Epithelial cell of prostate (primary cell): ENCODE data around the gene DMD.
"Not testable (repeated sequence)": the region's sequence is repeated elsewhere in the genome, so short reads cannot be mapped to it uniquely, and the experiment has no call there.

Experiments
- DNase-seq: peaks from one replicate; pipeline ENCODE4 v3.0.0-alpha.2; 2011; ENCODE audit warnings: low read depth, low spot score
- H3K27ac ChIP-seq: fragments of 450-650 bp; 2 replicates; pipeline ENCODE4 v1.5.1; 2017; ENCODE audit warnings: mild to moderate bottlenecking

Gene DMD

DNA sequence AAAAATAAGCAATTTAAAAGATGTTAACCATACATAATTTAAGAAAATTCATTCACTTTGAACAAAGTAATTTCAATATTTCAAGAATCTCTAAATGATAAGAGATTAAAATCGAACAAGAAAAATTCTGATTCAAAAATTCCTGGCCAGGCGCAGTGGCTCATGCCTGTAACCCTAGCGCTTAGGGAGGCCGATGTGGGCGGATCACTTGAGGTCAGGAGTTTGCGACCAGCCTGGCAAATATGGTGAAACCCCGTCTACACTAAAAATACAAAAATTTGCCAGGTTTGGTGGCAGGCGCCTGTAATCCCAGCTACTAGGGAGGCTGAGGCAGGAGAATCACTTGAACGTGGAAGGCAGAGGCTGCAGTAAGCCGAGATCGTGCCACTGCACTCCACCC lies 1279.0 kb downstream of the DMD start:
- not testable (repeated sequence) for DNase-seq, H3K27ac ChIP-seq

DNA sequence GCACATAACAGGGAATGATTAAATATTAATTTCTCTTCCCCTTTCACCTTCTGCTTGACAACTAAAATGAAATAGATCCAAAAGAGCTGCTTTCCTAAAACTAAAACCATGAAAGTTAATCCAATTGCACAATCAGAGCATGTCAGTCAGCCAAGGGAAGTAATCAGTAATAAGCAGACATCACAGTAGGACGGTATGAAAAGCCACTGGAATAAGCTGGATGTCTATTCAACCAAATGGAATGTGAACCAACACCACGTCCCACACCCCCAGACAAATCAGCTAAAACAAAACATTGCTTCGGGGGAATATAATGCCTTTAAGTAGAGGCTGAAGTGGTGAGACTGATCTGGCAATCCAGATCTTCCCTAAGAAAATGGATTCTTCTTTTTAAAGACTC lies 1280.1 kb downstream of the DMD start:
- no peak overlapping the region for H3K27ac ChIP-seq
- no peak for DNase-seq

DNA sequence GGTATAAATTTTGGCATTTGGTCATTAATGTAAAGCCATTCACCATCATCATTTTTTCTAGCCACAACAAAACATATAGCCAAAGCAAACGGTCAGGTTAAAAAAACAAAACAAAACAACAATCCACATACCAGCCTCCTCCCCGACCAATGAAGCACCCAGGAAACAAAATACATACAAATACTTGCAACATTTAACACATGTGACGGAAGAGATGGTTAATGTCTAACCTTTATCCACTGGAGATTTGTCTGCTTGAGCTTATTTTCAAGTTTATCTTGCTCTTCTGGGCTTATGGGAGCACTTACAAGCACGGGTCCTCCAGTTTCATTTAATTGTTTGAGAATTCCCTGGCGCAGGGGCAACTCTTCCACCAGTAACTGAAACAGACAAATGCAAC lies 1282.0 kb downstream of the DMD start:
- H3K27ac ChIP-seq = no peak overlapping the region

DNA sequence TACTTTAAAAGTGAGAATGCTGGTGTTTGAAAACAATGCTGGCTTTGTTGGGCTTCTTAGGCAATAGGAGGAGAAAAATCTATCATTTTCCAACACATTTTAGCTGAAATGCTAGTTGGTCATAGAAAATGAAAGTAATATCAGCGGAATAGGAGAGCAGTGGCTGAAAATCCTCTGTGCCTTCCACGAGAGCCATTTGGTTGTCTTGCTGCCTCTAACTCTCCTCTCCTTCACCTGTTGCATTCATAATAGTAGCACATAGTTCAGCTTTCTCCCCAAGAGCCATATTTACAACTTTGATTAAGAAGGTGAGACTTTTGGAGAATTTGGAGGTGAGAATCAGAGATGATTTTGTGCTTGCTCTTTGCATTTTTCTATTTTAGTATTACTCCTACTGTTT lies 1290.1 kb downstream of the DMD start:
- no peak overlapping the region for H3K27ac ChIP-seq
- DNase-seq = no peak

More for the DNA sequence above, 1282.0 kb downstream of the DMD start:
- no peak for DNase-seq

DNA sequence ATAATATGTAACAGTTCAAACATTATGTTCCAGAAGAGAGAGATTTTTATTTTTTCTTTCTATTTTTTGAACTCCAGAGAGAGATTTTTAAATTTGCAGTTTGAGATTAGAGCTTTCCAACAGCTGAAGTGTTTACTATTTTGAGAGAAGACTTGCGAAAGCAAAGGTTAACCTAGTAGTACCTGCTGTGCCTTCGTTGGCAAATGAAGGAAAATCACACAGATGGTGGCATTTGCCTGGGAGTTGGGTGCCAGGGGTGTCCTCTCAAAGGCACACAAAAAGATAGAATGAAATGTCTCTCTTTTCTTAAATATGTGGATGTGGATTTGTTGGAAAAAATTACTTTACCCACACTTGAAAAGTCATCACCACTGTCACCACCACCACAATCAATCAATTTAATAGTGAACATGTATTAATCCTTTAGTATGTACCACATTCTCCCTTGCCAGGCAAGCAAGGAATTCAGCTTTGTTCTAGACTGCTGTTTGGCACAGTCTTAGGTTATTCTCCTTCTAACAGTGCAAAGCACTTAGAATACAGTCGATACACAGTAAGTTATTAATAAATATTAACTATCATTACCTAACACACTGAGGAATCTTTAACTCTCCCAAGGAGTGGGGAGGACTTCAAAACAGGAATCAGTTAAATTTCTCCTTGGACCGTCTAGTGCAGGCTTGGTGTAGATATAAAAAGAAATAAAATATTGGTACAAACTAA lies 1301.3 kb downstream of the DMD start:
- H3K27ac ChIP-seq = no peak overlapping the region
- DNase-seq = no peak

DNA sequence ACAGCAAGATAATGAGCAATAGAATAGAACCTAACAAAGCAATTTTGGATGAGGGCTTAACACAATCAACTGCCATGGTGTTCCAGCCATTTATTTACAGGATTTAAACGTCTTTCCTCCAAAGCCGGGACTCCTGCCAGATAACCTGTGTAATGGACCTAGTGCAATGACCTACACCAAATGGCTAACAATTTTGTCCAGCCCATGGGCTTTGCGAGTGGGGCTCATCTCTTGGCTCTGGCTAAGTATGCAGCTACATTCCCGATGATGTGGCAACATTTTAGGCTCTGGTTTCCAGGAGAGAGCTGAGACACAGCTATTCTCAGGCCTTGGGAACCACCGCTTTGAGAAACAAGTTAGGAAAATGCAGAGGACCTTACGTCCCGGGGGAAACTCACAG lies 1317.2 kb downstream of the DMD start:
- H3K27ac ChIP-seq = no peak overlapping the region
- DNase-seq = no peak

DNA sequence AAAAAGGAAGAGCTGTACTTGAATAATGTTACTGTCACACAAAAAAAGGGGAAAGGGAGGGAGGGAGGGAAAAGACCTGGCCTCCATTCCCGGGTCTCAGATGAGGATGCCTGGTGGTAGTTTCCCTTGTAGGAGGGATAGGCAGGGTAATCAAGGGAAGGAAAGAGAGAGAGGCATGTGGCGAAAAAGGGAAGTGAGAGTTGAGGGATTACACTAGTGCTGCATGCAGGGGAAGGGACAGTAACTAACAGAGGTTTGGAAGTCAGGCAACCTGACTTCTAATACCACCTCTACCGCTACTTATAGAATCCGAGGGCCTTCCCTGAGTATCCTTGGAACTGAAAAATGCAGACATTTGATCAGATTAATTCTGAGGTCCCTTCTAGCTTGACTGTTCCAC lies 1317.8 kb downstream of the DMD start:
- DNase-seq = no peak
- no peak overlapping the region for H3K27ac ChIP-seq

DNA sequence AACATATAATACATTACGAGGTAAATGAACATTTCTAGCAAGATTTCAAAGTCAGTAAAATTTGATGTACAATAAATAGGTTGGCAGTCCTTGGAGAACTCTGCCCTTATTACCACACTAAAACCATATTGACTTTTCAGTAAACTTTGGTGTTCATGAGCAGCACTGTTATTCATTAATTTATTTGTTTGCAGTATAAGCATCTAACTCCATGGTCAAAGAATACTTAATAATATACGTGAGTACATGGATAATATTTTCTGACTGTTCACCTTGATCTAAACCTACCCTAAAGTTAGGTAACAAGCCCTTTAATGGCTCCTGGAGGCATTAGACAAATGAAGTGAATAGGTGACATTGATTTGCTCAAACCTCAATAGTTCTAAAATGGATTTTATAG lies 1322.3 kb downstream of the DMD start:
- no peak for DNase-seq
- H3K27ac ChIP-seq = no peak overlapping the region

DNA sequence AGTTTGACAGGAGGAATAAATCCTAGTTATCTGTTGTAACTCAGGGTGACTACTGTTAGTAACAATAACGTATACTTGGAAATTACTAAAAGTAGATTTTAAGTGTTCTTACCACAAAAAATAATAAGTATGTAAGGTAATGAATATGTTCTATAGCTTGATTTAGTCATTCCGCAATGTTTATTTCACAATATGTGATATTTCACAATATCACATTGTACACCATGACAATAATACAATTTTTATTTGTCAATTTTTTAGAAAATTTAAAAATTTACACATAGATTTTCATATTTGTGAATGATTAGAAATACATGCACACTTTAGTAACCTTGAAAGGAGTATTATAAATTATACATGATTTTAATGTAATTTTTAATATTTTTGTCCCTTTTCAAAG lies 1326.8 kb downstream of the DMD start:
- no peak overlapping the region for H3K27ac ChIP-seq
- no peak for DNase-seq

DNA sequence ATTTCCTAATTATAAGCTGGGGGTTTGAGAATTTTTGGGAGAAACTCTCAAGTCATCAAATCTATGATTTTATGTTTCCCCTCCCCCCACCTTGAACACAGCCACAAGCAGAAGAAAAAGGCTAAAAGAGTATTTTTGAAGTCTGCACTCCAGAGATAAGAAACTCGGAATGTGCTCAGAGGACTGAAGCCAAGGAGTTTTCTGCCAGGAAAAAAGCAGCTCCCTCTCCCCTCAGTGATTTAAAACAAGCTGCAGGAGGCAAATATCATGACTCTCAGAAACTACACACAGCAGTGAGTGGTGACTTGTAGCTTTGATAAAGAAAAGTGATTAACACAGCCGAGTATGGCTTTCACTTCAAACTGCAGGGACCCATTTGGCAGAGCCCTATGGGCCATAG lies 1339.3 kb downstream of the DMD start:
- H3K27ac ChIP-seq = no peak overlapping the region
- DNase-seq = no peak

DNA sequence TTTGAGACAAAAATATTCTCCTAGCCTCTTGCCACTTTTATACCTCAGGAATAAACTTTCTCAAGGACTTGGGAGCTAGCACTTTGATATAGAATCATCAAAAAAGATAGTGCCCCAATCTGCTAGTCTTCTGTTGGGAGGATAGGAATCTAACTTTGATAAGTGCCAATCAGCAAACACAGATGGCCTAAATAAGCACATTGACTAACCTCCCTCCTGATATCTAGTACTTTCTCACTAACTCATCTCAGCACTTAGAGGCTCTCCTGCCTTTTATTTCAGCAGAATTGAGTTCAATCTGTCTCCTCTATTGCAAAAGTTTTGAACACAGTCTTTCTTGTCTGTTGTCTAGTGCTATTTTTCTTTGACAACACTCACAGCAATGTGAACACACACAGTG lies 1341.1 kb downstream of the DMD start:
- DNase-seq = no peak

DNA sequence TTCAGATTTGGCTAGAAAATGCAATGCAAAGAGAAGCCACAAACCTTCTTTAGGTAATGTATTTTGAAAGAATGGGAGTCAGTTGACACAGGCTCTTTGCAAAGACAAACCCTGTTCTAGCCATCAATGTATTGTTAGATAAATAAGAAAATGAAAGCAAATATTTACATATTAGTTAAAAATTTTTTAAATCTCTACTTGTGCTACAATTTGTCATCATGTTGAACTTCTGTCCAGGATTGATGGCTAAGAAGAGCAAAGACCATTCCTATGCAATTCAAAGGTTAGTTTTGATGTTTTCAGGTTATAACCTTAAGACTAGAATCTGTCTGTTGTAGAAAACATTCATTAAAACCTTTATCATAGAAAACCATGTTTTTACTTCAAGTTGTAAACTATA lies 1350.7 kb downstream of the DMD start:
- H3K27ac ChIP-seq = no peak overlapping the region
- DNase-seq = no peak

More for the DNA sequence above, 1341.1 kb downstream of the DMD start:
- H3K27ac ChIP-seq = no peak overlapping the region

DNA sequence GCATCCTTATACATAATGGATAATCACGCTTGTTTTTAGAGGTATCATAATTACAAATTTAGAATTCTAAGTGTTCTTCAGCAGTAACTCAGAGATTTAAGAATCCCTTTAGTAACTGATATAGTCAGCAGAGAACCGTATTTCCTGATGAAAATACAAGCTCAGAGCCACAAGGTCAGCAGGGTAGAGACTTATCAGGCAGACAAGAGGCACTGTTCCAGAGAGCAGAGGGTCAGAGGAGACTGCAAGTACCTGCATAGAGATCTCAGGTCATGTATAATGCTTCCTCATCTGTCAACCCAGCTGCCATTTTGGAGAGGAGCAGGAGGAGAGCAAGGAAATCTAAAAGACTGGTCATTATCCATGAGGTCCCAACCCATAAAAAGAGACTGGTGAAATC lies 1352.4 kb downstream of the DMD start:
- H3K27ac ChIP-seq = no peak overlapping the region
- no peak for DNase-seq

DNA sequence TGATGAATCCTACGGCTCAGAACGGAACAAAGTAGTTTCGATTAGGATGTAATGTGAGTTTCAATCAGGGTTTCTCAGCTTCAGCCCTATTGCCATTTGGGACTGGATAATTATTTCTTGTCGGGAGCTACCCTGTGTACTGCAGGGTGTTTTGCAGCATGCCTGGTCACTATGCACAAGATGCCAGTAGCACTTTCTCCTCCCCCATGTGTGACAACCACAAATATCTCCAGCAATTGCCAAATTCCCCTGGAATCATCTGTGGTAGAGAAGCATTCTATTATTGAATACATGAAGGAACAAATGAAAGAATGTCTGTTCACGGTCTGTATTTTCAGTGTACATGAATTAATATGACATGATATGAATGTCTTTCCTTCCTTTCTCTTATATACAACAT lies 1356.6 kb downstream of the DMD start:
- H3K27ac ChIP-seq = no peak overlapping the region
- no peak for DNase-seq

DNA sequence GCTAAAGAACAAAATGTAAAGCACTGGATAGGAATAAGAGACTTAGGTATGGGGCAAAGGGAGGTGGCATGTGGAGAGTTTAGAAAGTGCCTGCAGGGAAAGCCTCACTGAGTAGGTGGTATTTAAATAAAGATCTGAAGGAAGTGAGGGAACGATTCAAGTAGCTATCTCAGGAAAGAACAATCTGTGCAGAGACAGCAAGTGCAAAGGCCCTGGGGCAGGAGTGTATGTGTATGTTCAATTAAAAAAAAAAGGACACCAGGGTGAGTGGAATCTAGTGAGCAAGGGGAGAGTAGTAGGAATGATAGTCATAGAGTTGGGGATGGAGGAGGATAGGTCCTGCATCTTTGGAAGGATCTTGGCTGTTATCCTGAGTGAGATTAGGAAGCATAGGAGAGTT lies 1359.6 kb downstream of the DMD start:
- H3K27ac ChIP-seq = no peak overlapping the region
- DNase-seq = no peak

DNA sequence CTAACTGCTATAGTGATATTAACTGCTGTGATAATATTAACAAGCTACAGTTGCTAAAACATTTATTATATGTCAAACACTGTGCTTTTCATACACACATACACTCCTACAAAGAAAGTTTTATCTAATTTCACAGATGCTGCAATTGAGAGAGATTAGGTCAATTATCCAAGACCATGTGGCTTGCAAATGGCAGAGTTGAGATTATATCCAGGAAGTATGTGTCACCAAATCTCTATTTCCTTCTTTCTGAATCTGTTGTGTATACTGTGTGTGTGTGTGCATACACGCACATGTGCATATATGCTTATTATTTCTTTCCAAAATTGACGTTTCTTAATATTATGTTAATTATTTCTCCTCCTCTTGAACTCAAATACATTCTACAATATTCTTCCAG lies 1363.6 kb downstream of the DMD start:
- no peak for DNase-seq
- no peak overlapping the region for H3K27ac ChIP-seq

DNA sequence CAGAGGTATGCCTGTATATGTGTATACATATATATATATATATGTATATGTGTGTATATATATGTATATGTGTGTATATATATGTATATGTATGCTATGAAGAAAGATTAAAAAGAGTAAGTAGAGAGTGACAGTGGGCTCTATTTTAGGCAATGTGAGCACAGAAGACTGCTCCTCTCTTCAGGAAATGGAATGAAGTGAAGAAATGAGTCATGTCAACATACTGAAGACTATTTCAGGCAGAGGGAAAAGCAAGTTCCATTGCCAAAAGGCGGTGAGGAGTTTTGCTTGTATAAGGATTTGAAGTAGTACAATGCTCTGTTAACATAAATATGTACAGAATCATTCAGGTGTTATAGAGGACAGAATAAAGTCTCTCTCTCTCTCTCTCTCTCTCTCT lies 1366.3 kb downstream of the DMD start:
- H3K27ac ChIP-seq = no peak overlapping the region
- DNase-seq = no peak

DNA sequence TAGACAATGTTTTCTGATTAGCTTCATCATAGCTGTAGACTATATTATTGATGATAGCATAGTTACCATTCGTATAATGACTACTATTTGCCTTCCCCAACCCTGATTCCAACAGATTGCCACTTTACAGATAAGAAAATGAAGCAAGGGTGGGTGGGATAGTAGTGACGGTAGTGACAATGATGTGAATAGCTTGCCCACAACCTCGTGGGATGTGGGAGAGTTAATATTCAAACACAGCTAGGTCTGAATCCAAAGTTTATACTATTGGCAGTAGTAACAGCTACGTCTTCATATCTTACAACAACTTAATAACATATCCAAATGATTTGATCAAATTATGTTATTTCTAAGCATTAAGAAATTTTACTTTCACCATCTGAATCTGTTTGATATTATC lies 1372.7 kb downstream of the DMD start:
- H3K27ac ChIP-seq = no peak overlapping the region
- DNase-seq = no peak

DNA sequence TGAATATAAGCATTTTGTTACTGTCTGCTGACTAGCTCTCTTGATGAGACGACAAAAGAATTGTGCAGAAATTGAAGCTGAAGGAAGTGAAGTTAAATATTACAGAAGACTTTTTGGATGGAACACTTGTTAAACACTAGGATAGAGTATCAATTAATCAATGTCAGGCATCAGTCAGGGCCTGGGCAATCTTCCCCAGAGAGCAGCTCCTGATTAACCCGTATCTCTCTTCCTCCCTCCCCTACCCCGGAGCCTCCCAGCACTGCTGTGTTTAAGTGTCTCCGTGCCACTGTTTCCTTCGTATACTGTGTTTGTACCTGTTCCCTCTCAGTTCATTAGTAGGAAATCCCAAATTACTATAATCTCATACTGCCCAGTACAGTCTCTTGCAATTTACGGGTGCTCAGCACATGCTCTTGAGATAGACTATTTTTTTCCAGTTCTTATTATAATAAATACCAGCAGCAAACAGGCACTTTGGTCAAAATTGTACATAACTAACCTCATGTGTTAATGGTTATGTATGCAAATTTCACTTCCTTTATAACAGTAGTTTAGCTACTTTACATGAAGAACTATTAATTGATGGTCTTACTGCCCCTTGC lies 1373.8 kb downstream of the DMD start:
- H3K27ac ChIP-seq = no peak overlapping the region
- DNase-seq = no peak

DNA sequence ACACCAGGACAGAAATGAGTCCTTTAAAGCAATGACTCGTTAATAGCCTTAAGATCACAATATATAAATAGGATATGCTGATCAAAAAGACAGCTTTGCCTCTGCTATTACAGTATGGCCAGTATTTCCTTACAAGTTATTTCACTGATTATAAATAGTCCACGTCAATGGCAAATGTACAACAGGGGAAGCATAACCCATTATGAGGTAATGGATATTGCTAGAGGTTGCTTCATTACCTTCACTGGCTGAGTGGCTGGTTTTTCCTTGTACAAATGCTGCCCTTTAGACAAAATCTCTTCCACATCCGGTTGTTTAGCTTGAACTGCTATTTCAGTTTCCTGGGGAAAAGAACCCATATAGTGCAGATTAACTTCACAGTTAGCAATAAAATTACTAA lies 1374.9 kb downstream of the DMD start:
- no peak for DNase-seq
- no peak overlapping the region for H3K27ac ChIP-seq

DNA sequence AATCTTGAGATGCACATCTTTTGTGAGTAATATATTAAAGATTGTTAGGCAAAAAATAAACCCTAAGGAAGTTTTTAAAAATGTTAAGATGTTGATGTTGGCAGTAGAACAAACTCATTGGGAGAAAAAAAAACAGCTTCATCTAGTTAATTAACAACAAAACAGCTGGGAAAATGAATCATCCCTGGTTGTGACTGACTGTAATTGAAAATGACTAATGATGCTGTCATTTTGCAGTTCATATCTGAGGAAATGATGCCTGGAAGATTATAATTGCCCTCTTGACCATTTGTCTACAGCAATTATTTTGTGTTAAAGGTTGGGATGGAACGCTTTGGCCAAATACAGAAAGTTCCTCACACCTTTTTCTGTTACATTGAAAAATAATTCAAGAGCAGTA lies 1379.1 kb downstream of the DMD start:
- no peak for DNase-seq
- H3K27ac ChIP-seq = no peak overlapping the region

DNA sequence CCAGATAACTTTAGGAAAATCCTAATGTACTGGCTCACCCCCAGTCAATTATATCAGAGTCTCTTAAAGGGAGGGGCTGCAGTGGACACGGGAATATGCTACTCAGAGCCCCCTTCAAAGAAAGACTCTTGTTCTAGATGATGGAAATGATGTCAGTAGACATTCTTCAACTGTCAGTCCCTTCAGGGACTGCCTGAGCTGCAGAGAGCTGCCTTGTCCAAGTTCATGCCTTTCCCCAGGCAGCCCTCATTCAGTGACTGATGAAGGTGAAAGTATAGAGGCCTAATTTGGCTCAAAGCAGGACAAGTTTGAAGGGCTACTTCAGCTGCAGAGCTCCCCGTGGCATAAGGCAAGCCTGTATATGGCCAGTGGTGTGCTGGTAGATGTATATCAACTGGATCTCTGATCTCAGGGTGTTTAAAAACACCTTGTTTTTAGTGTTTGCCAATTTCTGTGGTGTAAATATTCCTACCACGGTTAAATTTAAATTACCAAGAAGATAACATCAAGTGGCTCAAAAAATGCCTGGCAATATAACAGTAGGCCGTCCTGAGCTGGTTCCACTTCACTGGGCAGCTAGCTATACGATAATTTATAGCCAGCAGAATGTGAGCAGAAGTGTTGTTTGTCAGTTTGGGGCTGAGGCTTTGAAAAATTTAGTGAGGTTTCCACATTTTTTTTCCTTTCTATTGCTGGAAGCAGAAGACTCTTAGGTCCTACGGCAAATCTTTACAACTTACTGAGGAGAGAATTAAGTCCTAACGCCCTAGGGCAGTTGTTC lies 1390.7 kb downstream of the DMD start:
- DNase-seq = no peak

More for the DNA sequence above, 1390.7 kb downstream of the DMD start:
- H3K27ac ChIP-seq = no peak overlapping the region
